Aorta (tissue), 5 donors: ENCODE data around the gene RASGRF2. TPM values are rescaled to one million over a fixed set of nuclear protein-coding genes. Genes with fewer than 3 reads are reported as not detected.

Source experiments
- ATAC-seq: fragments of 200-7000 bp; cut with Tn5 transposase; one replicate; pipeline ENCODE4 v1.9.1; 2022; ENCODE audit warnings: moderate library complexity; ENCODE audit not compliant: low FRiP score
- DNase-seq, 2 donors: peaks; one replicate each; pipeline ENCODE4 v3.0.0-alpha.2; 2020
- H3K27ac ChIP-seq, 2 donors: one replicate each; pipeline ENCODE4 v1.5.1; 2013; ENCODE audit warnings: low read length in 2 of 2, mild to moderate bottlenecking in 2 of 2, moderate library complexity in 2 of 2, control low read depth in 1 of 2, inconsistent platforms in 1 of 2, low read depth in 1 of 2
- H3K27me3 ChIP-seq, 2 donors: one replicate each; pipeline ENCODE4 v1.6.1; 2013; ENCODE audit warnings: control low read depth in 1 of 2, low read length in 1 of 2, mild to moderate bottlenecking in 1 of 2, moderate library complexity in 1 of 2; ENCODE audit not compliant: insufficient read depth in 2 of 2, control insufficient read depth in 1 of 2
- H3K36me3 ChIP-seq, 2 donors: one replicate each; pipeline ENCODE4 v1.6.1; 2013; ENCODE audit warnings: control low read depth in 1 of 2, low read length in 1 of 2, mild to moderate bottlenecking in 1 of 2; ENCODE audit not compliant: insufficient read depth in 2 of 2, control insufficient read depth in 1 of 2
- H3K4me1 ChIP-seq, 2 donors: one replicate each; pipeline ENCODE4 v1.6.1; 2013; ENCODE audit warnings: low read length in 2 of 2, control low read depth in 1 of 2, mild to moderate bottlenecking in 1 of 2, moderate library complexity in 1 of 2; ENCODE audit not compliant: insufficient read depth in 2 of 2, control insufficient read depth in 1 of 2
- H3K4me3 ChIP-seq, 2 donors: one replicate each; pipeline ENCODE4 v1.5.1; 2013; ENCODE audit warnings: low read length in 2 of 2, control low read depth in 1 of 2, mild to moderate bottlenecking in 1 of 2
- H3K9me3 ChIP-seq: one replicate; pipeline ENCODE4 v1.6.1; 2013; ENCODE audit warnings: mild to moderate bottlenecking, low read length; ENCODE audit not compliant: control insufficient read depth
- WGBS, 2 donors: extraction: QIAGEN DNeasy Blood & Tissue Kit; methylation state at CpG; one replicate each; pipeline ENCODE4 v1.1.7; 2013; 5-methylcytosine and 5-hydroxymethylcytosine counted together
- intact Hi-C, 2 donors: fragments of 100-400 bp; cut with DNase I; formaldehyde crosslinking; loops; one replicate each; pipeline versions ENCODE4 v1.14.2 to v1.15.0; 2022
- polyA plus RNA-seq, 2 donors: library from polyadenylated mRNA; stranded (reverse); fragments of 200-250 nt; gene quantifications; one replicate each; pipeline ENCODE4 v1.2.3, GENCODE V29; 2013
- total RNA-seq, 2 donors: library from RNA; stranded (reverse); fragmentation: NEBNext Ultra II Directional; extraction: Animal tissue kit (Norgen Biotek cat#: 25700); gene quantifications; one replicate each; pipeline ENCODE4 v1.2.1, GENCODE V29; 2021
- donor health status: healthy with polysubstance abuse.
- donor health status: Bipolar disorder and iron deficiency.
- donor health status: DM: no; HTN: no; CAD: no.
- donor health status: DM: no; HTN: no; CAD: no.
- donor health status: DM: yes; HTN: yes; CAD: no.

Gene RASGRF2
- total and polyA plus RNA-seq, 4 donors, result 2.3 to 17.4 (median 5.7) TPM

DNA sequence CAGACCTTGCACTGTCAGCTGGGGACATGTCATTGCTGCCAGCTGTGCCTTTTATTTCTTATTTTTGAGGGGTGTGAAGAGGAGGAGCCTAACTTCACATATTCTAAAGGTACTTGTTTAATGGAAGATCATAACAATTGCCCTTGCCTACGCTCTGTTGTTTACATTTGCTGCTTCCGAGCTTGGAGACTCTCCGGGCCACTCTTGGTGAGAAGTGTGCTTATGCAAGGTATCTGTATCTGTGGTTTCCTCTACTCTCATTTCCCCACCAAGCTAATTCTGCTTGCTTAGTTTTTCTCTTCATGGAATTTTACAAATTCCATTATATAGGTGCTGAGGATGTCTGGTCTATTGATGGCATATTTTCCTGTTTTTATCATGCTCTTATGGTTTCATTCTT is 105.3 kb downstream of the RASGRF2 start:
- Histone ChIP-seq H3K9me3 (no peaks in the 10 kb centered on the region), H3K4me3 (no peak overlapping the region), H3K4me1 (no peaks in the 10 kb centered on the region), H3K36me3 (no peaks in the 10 kb centered on the region), H3K27me3 (no peaks in the 10 kb centered on the region), H3K27ac (no peak overlapping the region)
- WGBS, 2 donors, result 46 to 65% methylated on average over 3 of the region's 3 CpGs
- DNase-seq, result no peak
- intact Hi-C loops, result no loop called here
- no peak for ATAC-seq

DNA sequence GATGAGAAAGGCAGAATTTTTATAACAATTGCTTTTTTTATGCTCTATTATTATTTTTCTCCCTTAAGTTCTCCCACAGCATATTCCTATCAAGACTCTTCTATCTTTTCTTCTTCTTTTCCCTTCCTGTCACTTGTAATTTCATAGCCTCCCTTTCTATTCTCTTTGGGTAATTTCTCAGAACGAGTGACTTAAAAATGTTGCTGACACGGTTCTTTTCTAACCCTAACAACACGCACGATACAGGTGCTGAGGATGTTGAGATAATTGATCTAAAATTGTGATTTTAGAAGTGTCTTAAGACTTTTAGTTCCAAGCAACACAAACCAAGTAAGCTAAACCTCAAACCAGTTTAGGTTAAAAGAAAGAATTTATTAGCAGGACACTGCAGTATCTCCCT is 105.9 kb downstream of the RASGRF2 start:
- intact Hi-C loops, result no loop called here
- no peaks in the 10 kb centered on the region for H3K36me3 ChIP-seq
- DNase-seq, result no peak
- no peak overlapping the region for H3K27ac ChIP-seq
- no peaks in the 10 kb centered on the region for H3K9me3 ChIP-seq
- 92 to 94% methylated on average over 4 of the region's 4 CpGs for WGBS, 2 donors
- ATAC-seq, result no peak
- H3K4me3 ChIP-seq, result no peak overlapping the region
- H3K4me1 ChIP-seq, result no peaks in the 10 kb centered on the region
- H3K27me3 ChIP-seq, result no peaks in the 10 kb centered on the region

GRCh38 chr5:81067406-81067805 is 107.2 kb downstream of the RASGRF2 start:
- 3 to 13% methylated on average over 1 of the region's 1 CpG for WGBS, 2 donors
- ATAC-seq (no peak), DNase-seq (no peak)
- no peak overlapping the region for H3K27ac ChIP-seq
- H3K4me1 ChIP-seq, result no peaks in the 10 kb centered on the region
- H3K9me3 ChIP-seq, result no peaks in the 10 kb centered on the region
- no peak overlapping the region for H3K4me3 ChIP-seq
- H3K27me3 ChIP-seq, result no peaks in the 10 kb centered on the region
- intact Hi-C loops, result no loop called here
- no peaks in the 10 kb centered on the region for H3K36me3 ChIP-seq

- Histone ChIP-seq H3K4me1 (no peaks in the 10 kb centered on the region), H3K4me3 (no peak overlapping the region), H3K27ac (no peak overlapping the region), H3K27me3 (no peaks in the 10 kb centered on the region), H3K36me3 (no peaks in the 10 kb centered on the region), H3K9me3 (no peaks in the 10 kb centered on the region)
- no peak for ATAC-seq
- intact Hi-C loops, result no loop called here
- WGBS, 2 donors, result 79 to 86% methylated on average over 6 of the region's 6 CpGs
- DNase-seq, result no peak
Measured at GRCh38 chr5:81068063-81068462, 107.9 kb downstream of the RASGRF2 start.

DNA sequence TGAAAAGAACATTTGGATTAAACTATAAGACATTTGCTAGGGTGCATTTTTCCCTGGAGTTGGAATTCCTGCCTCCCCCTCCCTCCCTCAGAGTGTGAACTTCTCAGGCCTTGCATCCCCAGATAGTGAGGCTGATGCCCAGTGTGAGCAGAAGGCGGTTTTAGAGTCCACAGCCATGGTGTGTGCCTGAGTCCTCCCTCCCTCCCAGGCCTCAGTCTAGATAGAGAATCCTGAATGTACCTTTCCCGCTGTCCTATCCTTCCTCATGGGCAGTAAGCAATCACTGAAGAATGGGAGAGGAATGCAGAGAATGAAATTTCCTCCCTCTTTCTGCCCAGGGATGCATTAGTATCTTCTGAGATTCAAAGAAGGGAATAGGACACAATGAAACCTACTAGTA is 108.5 kb downstream of the RASGRF2 start:
- Histone ChIP-seq H3K4me3 (no peak overlapping the region), H3K4me1 (no peaks in the 10 kb centered on the region), H3K9me3 (no peaks in the 10 kb centered on the region), H3K36me3 (no peaks in the 10 kb centered on the region), H3K27me3 (no peaks in the 10 kb centered on the region), H3K27ac (no peak overlapping the region)
- no peak for ATAC-seq
- DNase-seq, result no peak
- intact Hi-C loops, result no loop called here
- 95 to 97% methylated on average over 2 of the region's 2 CpGs for WGBS, 2 donors

DNA sequence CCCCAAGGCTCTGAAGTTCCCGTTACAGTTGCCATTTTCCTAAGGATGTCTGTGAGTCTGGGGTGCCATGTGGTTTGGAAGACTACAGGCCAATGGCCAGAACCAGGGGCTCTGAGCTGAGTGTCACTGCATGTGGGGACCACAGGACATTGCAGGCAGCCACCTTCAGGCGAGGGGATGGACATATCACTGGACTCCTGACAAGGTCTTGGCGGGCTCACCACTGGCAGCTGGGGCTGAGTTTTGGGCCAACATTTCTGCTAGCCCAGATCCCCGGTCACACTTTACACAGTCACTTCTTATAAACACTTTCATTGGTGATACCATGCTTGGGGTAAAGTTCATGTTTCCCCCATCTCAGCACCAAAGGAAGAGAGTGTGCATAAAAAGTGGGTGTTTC is 109.8 kb downstream of the RASGRF2 start:
- H3K27me3 ChIP-seq, result no peaks in the 10 kb centered on the region
- no peak overlapping the region for H3K4me3 ChIP-seq
- no peaks in the 10 kb centered on the region for H3K9me3 ChIP-seq
- no peak for ATAC-seq
- DNase-seq, result no peak
- intact Hi-C loops, result no loop called here
- 78 to 81% methylated on average over 4 of the region's 4 CpGs for WGBS, 2 donors
- H3K27ac ChIP-seq, result no peak overlapping the region
- H3K4me1 ChIP-seq, result no peaks in the 10 kb centered on the region
- no peaks in the 10 kb centered on the region for H3K36me3 ChIP-seq

- 82 to 91% methylated on average over 6 of the region's 6 CpGs for WGBS, 2 donors
- Histone ChIP-seq H3K4me3 (no peak overlapping the region), H3K27ac (no peak overlapping the region), H3K27me3 (no peaks in the 10 kb centered on the region), H3K36me3 (no peaks in the 10 kb centered on the region), H3K4me1 (no peaks in the 10 kb centered on the region), H3K9me3 (no peaks in the 10 kb centered on the region)
- ATAC-seq (no peak), DNase-seq (no peak)
- intact Hi-C loops, result no loop called here
Measured at GRCh38 chr5:81070571-81071255, 110.5 kb downstream of the RASGRF2 start.

DNA sequence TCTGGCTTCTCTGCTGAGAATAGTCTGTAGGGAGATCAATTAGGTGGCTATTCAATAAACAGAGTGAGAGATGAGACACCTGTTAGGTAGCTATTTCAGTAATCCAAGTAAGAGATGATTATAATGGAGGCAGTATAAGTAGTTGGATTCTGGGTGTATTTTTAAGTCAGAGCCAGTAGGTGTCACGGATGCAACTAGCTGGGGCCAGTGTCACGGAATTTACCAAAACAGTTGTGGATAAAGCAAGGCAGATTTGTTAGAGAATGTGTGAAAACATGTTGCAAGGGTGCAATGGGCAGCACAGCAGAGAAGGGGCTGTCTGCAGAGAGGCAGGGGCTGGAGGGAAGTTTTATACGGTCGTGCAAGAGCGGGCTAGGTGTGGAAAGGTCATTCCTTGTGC is 114.9 kb downstream of the RASGRF2 start:
- WGBS, 2 donors, result 87 to 88% methylated on average over 5 of the region's 5 CpGs
- no peak for DNase-seq
- intact Hi-C loops, result no loop called here
- Histone ChIP-seq H3K27ac (no peak overlapping the region), H3K27me3 (no peaks in the 10 kb centered on the region), H3K9me3 (no peaks in the 10 kb centered on the region), H3K36me3 (no peaks in the 10 kb centered on the region), H3K4me3 (no peak overlapping the region), H3K4me1 (no peaks in the 10 kb centered on the region)
- no peak for ATAC-seq

- Histone ChIP-seq H3K27ac (no peak overlapping the region), H3K4me3 (no peak overlapping the region), H3K9me3 (no peaks in the 10 kb centered on the region), H3K36me3 (no peaks in the 10 kb centered on the region), H3K4me1 (no peaks in the 10 kb centered on the region), H3K27me3 (no peaks in the 10 kb centered on the region)
- DNase-seq, result no peak
- intact Hi-C loops, result no loop called here
- WGBS, 2 donors, result 89 to 90% methylated on average over 2 of the region's 2 CpGs
- no peak for ATAC-seq
Measured at GRCh38 chr5:81077105-81077504, 116.9 kb downstream of the RASGRF2 start.
